Stomach (tissue), 9 donors: Measurements from ENCODE around the gene PTPRF. TPM values are rescaled to one million over a fixed set of nuclear protein-coding genes. Genes with fewer than 3 reads are reported as not detected.

Experiments used
- DNase-seq, 2 donors: peaks; one replicate each; pipeline versions ENCODE4 v3.0.0 to v3.0.0-alpha.2; 2013 to 2019
- H3K27ac ChIP-seq, 5 donors: fragments of 200-600 bp in 4 of 5; sonication (generic) in 4 of 5; one replicate each; pipeline ENCODE4 v1.5.1; 2013 to 2019; ENCODE audit warnings: mild to moderate bottlenecking in 1 of 5, moderate library complexity in 1 of 5
- H3K27me3 ChIP-seq, 3 donors: fragments of 200-600 bp; sonication (generic); one replicate each; pipeline ENCODE4 v1.5.1; 2017 to 2019; ENCODE audit warnings: mixed run types in 1 of 3
- H3K36me3 ChIP-seq, 4 donors: fragments of 200-600 bp; sonication (generic); 1 replicate in 3 of 4; 2 replicates in 1 of 4; pipeline ENCODE4 v1.5.1; 2016 to 2019
- H3K4me1 ChIP-seq, 4 donors: fragments of 200-600 bp; sonication (generic); one replicate each; pipeline ENCODE4 v1.5.1; 2016 to 2019
- H3K4me3 ChIP-seq, 4 donors: fragments of 200-600 bp; sonication (generic) in 3 of 4; one replicate each; pipeline ENCODE4 v1.5.1; 2016 to 2019; ENCODE audit warnings: mild to moderate bottlenecking in 1 of 4
- H3K9me3 ChIP-seq, 4 donors: fragments of 200-600 bp; sonication (generic); one replicate each; pipeline ENCODE4 v1.5.1; 2016 to 2019
- CTCF ChIP-seq, 7 experiments: fragments of 450-650 bp in 4 of 7; fragments of 200-600 bp in 3 of 7; sonication (generic) in 3 of 7; IDR thresholded peaks; one replicate each; pipeline ENCODE4 v1.5.1; 2016 to 2019; ENCODE audit warnings: antibody characterized with exemption in 7 of 7, control low read depth in 2 of 7, mild to moderate bottlenecking in 1 of 7
- EP300 ChIP-seq: sonication (generic); formaldehyde crosslinking; IDR thresholded peaks from one replicate; pipeline ENCODE4 v1.6.1; 2017; ENCODE audit warnings: antibody characterized with exemption
- POLR2A ChIP-seq, 4 donors: fragments of 450-650 bp; IDR thresholded peaks; one replicate each; pipeline ENCODE4 v1.6.1; 2016; ENCODE audit warnings: antibody characterized with exemption in 4 of 4, control low read depth in 2 of 4, mild to moderate bottlenecking in 1 of 4, moderate library complexity in 1 of 4
- POLR2AphosphoS5 ChIP-seq, 3 donors: sonication (generic); formaldehyde crosslinking; IDR thresholded peaks; one replicate each; pipeline ENCODE4 v1.6.1; 2016; ENCODE audit warnings: antibody characterized with exemption in 3 of 3
- WGBS, 5 donors: extraction: QIAGEN DNeasy Blood & Tissue Kit in 3 of 5; methylation state at CpG; one replicate each; pipeline versions ENCODE4 v1.1.5 to v1.1.7; 2013 to 2018; 5-methylcytosine and 5-hydroxymethylcytosine counted together
- intact Hi-C: fragments of 100-400 bp; cut with DNase I; formaldehyde crosslinking; loops from one replicate; pipeline ENCODE4 v1.15.1; 2023; ENCODE audit warnings: low total_unique reads
- polyA plus RNA-seq, 3 donors: library from polyadenylated mRNA; stranded (reverse); fragments of 200-250 nt; gene quantifications; one replicate each; pipeline ENCODE4 v1.2.3, GENCODE V29; 2013
- total RNA-seq, 5 donors: library from RNA; depleted of rRNA; stranded (reverse); fragments of >200 nt; gene quantifications; one replicate each; pipeline versions ENCODE4 v1.1.0 to v1.2.3, GENCODE V29; 2014 to 2016
- donor health status: healthy with polysubstance abuse.
- donor health status: Bipolar disorder and iron deficiency.
- donor health status: healthy.

Gene PTPRF
- total and polyA plus RNA-seq, 8 donors: 11.3 to 282 (median 82.0) TPM

GRCh38 chr1:43527111-43527878 is 3.4 kb upstream of the PTPRF start:
- WGBS, 5 donors: 82 to 92% (median 89%) methylated on average over 8 to 12 of the region's 12 CpGs

GRCh38 chr1:43529206-43529731 is 1.4 kb upstream of the PTPRF start:
- intact Hi-C loops: loop anchor here (5.0 kb wide), 1 partner anchor 118 kb away; no protein-coding TSS in a partner anchor
- Histone ChIP-seq H3K9me3 (no peaks in the 10 kb centered on the region), H3K36me3 (no peaks in the 10 kb centered on the region), H3K27ac (peak overlapping the region in 1 of 5 donors; percentile 92), H3K4me1 (peaks cover 23 to 45% (median 40%) of the 10 kb centered on the region in 4 donors), H3K27me3 (peaks cover 0 to 19% (median 0%) of the 10 kb centered on the region in 3 donors), H3K4me3 (no peak overlapping the region)
- DNase-seq: peak; percentile 90 to 94
- peak in 6 of 7 experiments; percentile 80 to 98 (median 92) for TF ChIP-seq CTCF (IDR thresholded peaks at IDR 0.05)
- peak in 2 of 3 donors; percentile 52 to 92 for TF ChIP-seq POLR2AphosphoS5 (IDR thresholded peaks at IDR 0.05)
- TF ChIP-seq POLR2A (IDR thresholded peaks at IDR 0.05): no peak
- WGBS, 5 donors: 12 to 28% (median 18%) methylated on average over 11 of the region's 11 CpGs

More at GRCh38 chr1:43527111-43527878, 3.4 kb upstream of the PTPRF start:
- no peak overlapping the region for H3K4me3 ChIP-seq
- H3K27me3 ChIP-seq: peaks cover 0 to 17% (median 0%) of the 10 kb centered on the region in 3 donors
- H3K4me1 ChIP-seq: peaks cover 20 to 25% (median 22%) of the 10 kb centered on the region in 4 donors
- H3K36me3 ChIP-seq: no peaks in the 10 kb centered on the region
- H3K9me3 ChIP-seq: no peaks in the 10 kb centered on the region
- no peak overlapping the region for H3K27ac ChIP-seq
- TF ChIP-seq POLR2A (IDR thresholded peaks at IDR 0.05) (no peak), POLR2AphosphoS5 (IDR thresholded peaks at IDR 0.05) (no peak), CTCF (IDR thresholded peaks at IDR 0.05) (no peak), EP300 (no peak)
- DNase-seq: no peak
- intact Hi-C loops: loop anchor here (5.0 kb wide), 1 partner anchor 120 kb away; no protein-coding TSS in a partner anchor

- Histone ChIP-seq H3K9me3 (no peaks in the 10 kb centered on the region), H3K36me3 (no peaks in the 10 kb centered on the region), H3K4me1 (peaks cover 27 to 65% (median 58%) of the 10 kb centered on the region in 4 donors), H3K27me3 (peaks cover 0 to 19% (median 0%) of the 10 kb centered on the region in 3 donors), H3K27ac (peak overlapping the region; percentile 84 to 97 (median 92)), H3K4me3 (peak overlapping the region; percentile 68 to 90 (median 76))
- 0 to 1% (median 1%) methylated on average over 16 to 100 of the region's 102 CpGs for WGBS, 5 donors
- intact Hi-C loops: no loop called here
- TF ChIP-seq POLR2AphosphoS5 (IDR thresholded peaks at IDR 0.05) (peak in 1 of 3 donors; percentile 13), POLR2A (IDR thresholded peaks at IDR 0.05) (no peak), EP300 (no peak), CTCF (IDR thresholded peaks at IDR 0.05) (peak in 1 of 7 experiments; percentile 20)
- DNase-seq: peak in 1 of 2 donors; percentile 85
These were observed 623 bp downstream of the PTPRF start for GRCh38 chr1:43531107-43531905.
